GM18873 (cell line): ENCODE data around the gene GIPC1.
A peak's percentile ranks its signal among the peaks of the same experiment; 100 is the strongest.

Experiments used
- ATAC-seq: cut with Tn5 transposase; IDR thresholded peaks from one replicate; pipeline ENCODE4 v1.9.1; 2021; ENCODE audit warnings: mild to moderate bottlenecking, moderate library complexity, moderate number of reproducible peaks; ENCODE audit not compliant: unreplicated experiment, low FRiP score

The GIPC1 gene

DNA sequence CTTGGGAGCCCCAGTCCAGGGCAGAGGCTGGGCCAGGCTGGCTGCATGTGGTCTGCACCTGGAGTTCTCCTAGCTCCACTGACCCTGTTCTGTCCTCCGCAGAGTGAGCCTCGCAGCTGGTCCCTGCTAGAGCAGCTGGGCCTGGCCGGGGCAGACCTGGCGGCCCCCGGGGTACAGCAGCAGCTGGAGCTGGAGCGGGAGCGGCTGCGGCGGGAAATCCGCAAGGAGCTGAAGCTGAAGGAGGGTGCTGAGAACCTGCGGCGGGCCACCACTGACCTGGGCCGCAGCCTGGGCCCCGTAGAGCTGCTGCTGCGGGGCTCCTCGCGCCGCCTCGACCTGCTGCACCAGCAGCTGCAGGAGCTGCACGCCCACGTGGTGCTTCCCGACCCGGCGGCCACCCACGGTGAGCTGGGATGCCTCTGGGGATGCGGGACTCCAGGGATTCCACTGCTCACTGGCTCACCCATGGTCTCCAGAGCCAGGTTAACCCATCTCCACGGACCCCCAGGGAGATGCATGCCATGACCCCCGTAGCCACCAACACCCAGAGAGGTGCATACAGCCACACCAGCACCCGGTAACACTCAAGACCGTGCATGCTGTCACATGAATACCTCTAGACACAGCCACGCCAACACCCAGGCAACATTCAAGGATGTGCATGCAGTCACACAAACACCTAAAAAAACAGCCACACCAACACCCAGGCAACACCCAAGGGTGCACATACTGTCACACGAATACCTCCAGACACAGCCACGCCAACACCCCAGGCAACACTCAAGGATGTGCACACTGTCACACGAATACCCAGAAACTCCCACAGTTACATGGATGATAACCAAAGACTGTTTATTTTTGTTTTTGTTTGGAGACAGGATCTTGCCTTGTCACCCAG, 54.6 kb downstream of the GIPC1 start:
- ATAC-seq = no peak

DNA sequence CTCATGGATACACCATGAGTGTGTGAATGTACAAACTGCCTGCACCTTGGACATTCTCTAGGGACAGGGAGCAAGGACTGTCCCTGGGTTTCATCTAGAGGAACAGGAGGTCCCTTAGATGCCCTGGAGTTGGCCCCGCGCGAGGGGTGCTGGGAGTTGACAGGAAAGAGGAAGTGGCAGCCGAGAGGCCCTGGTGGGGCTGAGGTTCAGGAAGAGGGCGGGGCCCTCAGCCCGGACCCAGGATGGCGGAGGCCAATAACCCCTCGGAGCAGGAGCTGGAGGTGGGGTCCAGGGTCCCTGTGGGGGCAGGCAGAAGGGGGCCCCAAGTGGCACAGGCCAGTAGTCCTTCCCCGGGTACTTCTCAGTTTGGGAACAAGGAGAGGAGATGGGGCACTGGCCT, 55.9 kb downstream of the GIPC1 start:
- peak; percentile 70 for ATAC-seq

DNA sequence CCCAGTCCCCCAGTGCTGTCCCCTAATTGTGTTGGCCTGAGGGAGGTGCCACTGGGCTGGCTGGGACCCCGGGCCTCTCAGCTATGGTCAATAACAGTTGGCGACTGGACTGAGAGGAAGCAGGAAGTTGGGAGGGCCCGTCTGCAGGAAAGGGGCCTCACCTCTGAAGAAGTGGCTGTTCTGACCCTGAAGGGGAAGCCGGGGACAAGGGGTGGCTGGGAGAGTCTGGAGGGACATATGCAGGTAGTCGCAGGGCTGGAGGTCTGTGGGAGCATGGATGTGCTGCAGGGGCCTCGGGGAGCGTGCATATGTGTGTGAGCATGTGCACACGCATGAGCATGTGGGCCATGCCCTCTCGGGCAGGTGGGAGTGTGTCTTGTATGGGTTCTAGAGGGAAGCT, 56.9 kb downstream of the GIPC1 start:
- no peak for ATAC-seq

DNA sequence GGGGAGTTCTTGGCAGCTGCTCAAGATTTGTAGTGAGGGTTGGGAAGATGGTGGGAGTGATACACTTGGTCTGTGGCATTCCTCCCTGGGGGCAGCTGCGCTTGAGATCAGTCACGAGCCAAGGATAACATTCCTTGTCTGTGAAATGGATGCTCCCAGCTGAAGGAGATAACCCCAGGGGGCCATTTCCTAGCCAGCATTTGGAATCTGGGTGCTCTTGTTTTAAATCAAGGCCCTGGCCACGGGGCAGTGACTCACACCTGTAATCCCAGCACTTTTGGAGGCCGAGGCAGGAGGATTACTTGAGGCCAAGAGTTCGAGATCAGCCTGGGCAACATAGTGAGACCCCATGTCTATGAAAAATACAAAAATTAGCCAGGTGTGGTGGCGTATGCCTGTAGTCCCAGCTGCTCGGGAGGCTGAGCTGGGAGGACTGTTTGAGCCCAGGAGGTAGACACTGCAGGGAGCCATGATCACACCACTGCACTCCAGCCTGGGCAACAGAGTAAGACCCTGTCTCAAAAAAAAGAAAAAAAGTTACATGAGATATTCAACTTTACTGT, 58.3 kb downstream of the GIPC1 start:
- no peak for ATAC-seq

DNA sequence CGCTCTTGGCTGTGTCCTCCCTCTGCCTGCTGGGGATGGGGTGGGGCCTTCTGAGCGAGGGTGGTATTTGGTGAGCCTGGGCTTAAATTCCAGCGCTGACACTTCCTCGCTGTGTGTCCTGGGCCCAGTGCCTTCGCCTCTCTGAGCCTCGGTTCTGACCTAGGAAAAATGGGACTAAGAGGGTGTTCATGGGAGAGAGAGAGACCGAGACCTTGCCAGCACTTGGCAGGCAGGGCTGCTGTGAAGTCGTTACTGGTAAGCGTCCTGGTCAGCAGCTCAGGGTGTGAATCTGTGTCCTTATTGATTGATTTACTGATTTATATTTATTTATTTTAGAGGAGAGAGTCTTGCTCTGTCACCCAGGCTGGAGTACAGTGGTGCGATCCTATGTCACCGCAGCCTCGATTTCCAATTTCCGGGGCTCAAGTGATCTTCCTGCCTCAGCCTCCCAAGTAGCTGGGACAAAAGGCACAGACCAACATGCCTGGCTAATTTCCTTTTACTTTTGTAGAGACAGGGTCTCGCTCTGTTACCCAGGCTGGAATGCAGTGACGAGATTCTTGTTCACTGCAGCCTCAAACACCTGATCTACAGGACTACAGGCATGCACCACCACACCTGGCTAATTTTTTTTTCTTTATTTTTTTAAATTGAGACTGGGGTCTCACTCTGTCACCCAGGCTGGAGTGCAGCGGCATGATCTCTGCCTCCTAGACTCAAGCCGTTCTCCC, 60.4 kb downstream of the GIPC1 start:
- no peak for ATAC-seq

DNA sequence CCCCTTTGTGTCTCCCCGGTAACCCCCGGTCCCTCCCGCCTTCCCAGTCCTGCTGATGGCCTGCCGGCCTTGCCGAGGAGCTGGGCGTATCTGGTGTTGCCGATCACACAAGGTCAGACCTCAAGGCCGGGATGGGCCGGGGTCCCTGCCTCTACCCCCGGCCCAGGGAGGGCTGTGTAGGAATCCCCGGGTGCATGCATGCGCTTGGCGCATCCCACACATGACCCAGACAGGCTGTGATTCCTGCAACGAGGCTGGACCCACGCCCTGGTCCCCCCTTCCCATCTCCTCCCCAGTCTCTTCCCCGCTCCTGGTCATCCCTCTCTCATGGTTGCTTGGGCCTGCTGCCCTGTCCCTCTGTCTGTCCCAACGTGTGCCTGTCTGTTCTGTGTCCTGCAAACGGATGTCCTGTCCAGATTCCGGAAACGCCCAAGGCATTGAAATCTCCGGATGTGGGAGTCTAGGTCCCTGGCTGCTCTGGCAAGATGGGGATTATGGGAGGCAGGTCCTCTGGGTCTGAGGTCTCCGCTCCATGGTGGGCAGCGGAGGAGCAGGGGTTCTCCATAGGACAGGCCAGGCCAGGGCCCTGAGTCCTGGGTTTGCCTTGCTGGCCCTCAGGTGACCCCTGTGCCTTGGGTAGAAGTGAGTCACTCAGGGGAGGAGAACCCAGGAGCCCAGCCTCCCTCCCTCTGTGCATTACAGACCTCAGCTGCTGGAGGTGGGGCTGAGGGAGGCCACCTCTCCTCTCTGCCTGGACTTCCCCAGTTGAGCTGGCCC, 61.2 kb downstream of the GIPC1 start:
- ATAC-seq = no peak

DNA sequence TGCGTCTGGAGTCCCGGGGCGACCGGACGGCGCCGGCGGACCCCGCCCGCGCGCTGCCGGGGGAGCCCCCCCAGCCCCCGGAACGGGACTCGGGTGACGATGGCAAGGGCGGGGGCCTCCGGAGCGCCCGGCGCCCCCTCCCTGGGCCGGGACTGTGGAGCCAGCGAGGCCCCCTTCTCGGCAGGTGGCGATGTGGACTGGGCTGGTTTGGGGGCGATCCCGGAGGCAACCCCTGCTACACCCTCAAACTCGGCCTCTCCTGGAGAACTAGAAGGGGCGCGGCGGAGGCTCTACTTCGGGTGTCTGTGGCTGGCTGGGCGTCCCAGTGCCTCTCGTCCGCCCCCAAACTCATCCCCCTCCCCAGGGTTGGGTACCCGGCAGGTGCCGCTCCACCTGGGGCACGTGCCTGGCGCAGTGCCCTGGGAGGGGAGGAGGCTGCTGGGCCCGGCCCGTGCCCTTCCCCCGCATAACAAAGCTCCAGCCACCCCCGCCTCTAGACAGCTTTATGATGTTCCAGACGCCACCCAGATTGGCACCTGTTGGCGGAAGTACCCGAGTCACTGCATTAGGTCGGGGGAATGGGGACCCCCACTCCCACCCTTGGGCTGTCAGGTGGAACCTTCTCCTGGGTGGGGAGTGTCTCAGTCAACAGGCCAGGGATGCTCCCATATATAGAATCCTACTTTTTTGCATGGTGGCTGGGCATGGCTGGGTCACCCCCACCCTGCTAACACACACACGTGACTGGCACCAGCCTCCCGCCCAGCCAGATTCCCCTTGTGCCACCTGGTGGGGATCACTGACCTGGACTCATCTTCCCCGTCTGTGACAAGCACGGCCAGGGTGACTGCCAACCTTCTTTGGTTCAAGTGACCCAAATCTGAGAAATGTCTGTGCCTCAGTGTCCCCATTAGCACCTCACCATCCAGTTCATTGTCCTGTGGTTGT, 62.1 kb downstream of the GIPC1 start:
- ATAC-seq = no peak

DNA sequence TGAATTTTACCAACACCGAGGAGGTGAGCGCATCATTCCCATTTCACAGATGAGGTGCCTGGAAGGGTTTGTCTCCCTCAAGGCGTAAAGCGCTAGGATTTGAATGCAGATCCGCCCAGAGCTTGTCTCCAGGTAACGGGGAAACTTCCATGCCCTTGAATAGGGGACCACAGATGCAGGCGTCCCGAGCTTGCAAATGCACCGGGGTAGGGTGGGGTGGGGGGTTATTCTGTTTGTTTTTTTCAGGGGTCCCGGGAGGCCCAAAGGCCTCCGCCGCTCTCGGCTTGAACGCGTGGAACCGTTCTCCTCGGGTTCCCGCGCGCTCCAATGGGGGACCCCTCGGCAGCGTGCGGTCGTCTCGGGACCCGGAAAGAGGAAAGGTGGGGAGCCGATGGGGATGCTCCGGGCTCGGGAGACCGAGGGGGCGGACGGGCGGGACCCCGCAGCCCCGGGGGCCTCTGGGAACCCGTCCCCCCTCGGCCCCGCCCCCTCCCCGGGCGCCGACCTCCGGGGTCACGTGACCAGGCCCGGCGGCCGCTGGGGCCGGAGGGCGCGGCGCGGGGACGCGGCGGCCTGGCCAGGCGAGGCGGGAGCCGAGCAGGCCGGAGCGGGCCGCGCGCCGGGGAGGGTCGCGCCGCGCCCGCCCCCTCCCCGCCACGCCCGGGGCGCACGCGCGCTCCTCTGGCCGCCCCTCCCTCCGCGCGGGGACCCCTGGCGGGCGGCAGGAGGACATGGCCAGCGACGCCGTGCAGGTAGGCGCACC, 63.0 kb downstream of the GIPC1 start, which contains the start of gene PKN1:
Gene PKN1 (plus strand): TSS at position 516 of the 763 bp plus-strand sequence. CDS start 216 bp downstream, at position 732.
- ATAC-seq = no peak

DNA sequence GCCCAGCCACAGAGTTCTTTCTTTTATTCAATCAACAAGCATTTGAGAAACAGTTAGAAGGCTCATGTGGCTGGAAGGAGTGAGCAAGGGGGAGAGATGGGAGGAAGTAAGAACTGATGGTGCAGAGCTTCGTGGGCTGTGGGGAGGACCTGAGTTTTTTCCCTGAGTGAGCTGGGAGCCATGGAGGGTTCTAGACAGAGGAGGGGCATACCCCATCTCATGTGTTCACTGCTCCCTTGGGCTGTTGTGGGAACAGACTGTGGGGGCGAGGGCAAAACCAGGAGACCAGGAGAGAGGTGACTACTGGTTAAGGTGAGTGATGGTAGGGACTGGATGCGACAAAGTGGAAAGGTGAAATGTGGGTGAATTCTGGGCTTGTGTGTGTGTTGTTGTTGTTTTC, 65.2 kb downstream of the GIPC1 start:
- ATAC-seq = no peak

DNA sequence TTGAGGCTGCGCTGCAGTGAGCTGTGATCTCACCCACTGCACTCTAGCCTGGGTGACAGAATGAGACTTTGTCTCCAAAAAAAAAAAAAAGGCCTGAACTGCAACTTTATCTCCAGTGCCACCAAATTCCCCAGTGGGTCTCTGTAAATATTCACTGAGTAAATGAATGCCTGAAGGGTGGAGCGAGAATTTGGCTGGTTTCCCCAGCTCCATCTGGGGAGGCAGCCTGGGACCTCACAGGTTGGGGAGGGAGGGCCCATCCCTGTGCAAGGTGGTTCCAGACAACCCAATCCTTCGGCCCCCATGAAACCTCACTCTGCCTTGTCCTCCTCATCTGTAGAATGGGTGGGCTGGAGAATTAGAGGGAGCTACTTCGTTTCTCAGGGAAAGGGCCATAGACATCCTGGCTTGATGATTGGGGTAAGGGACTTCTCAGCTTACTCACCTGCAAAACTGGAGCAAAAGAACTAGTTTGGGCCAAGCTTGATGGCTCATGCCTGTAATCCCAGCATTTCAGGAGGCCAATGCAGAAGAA, 67.0 kb downstream of the GIPC1 start:
- ATAC-seq = no peak
